HepG2 (cell line): ENCODE results near the gene SLC30A4. TPM values are rescaled to one million over a fixed set of nuclear protein-coding genes. Genes with fewer than 3 reads are reported as not detected.

Experiments used
- GMEB1 ChIP-seq: sonication (generic); formaldehyde crosslinking; IDR thresholded peaks from 2 replicates; pipeline ENCODE4 v1.5.1; 2020; ENCODE audit warnings: missing genetic modification reagents, mild to moderate bottlenecking, borderline replicate concordance
- GZF1 ChIP-seq: sonication (generic); formaldehyde crosslinking; IDR thresholded peaks from 2 replicates; pipeline ENCODE4 v1.5.1; 2020; ENCODE audit warnings: mild to moderate bottlenecking, missing genetic modification reagents
- MTA1 ChIP-seq: sonication (generic); formaldehyde crosslinking; IDR thresholded peaks from 2 replicates; pipeline ENCODE4 v1.4.0; 2020; ENCODE audit warnings: missing genetic modification reagents, mild to moderate bottlenecking, borderline replicate concordance
- MYPOP ChIP-seq: sonication (generic); formaldehyde crosslinking; IDR thresholded peaks from 2 replicates; pipeline ENCODE4 v1.8.1; 2023; ENCODE audit warnings: mild to moderate bottlenecking, moderate library complexity, missing genetic modification reagents
- SRY ChIP-seq: sonication (generic); formaldehyde crosslinking; IDR thresholded peaks from 2 replicates; pipeline ENCODE4 v1.8.0; 2022; ENCODE audit warnings: mild to moderate bottlenecking, missing genetic modification reagents
- THAP8 ChIP-seq: sonication (generic); formaldehyde crosslinking; IDR thresholded peaks from 2 replicates; pipeline ENCODE4 v1.5.1; 2020; ENCODE audit warnings: missing genetic modification reagents, mild to moderate bottlenecking, borderline replicate concordance
- TMF1 ChIP-seq: sonication (generic); formaldehyde crosslinking; IDR thresholded peaks from 2 replicates; pipeline ENCODE4 v1.8.1; 2022; ENCODE audit warnings: low read depth, missing genetic modification reagents
- ZMYM2 ChIP-seq: sonication (generic); formaldehyde crosslinking; IDR thresholded peaks from 2 replicates; pipeline ENCODE4 v1.8.0; 2022; ENCODE audit warnings: mild to moderate bottlenecking, missing genetic modification reagents
- ZNF18 ChIP-seq: sonication (generic); formaldehyde crosslinking; IDR thresholded peaks from 2 replicates; pipeline ENCODE4 v1.8.0; 2022; ENCODE audit warnings: mild to moderate bottlenecking, missing genetic modification reagents; ENCODE audit not compliant: insufficient replicate concordance
- ZNF20 ChIP-seq: sonication (generic); formaldehyde crosslinking; IDR thresholded peaks from 2 replicates; pipeline ENCODE4 v1.4.0; 2020; ENCODE audit warnings: mild to moderate bottlenecking, moderate library complexity, missing genetic modification reagents
- ZNF280B ChIP-seq: sonication (generic); formaldehyde crosslinking; IDR thresholded peaks from 2 replicates; pipeline ENCODE4 v1.5.0; 2020; ENCODE audit warnings: missing genetic modification reagents, mild to moderate bottlenecking, borderline replicate concordance
- ZNF550 ChIP-seq: sonication (generic); formaldehyde crosslinking; IDR thresholded peaks from 2 replicates; pipeline ENCODE4 v1.4.0; 2020; ENCODE audit warnings: mild to moderate bottlenecking, missing genetic modification reagents, borderline replicate concordance
- ZNF563 ChIP-seq: sonication (generic); formaldehyde crosslinking; IDR thresholded peaks from 2 replicates; pipeline ENCODE4 v1.8.0; 2022; ENCODE audit warnings: mild to moderate bottlenecking, moderate library complexity, missing genetic modification reagents
- ZNF674 ChIP-seq: sonication (generic); formaldehyde crosslinking; IDR thresholded peaks from 2 replicates; pipeline ENCODE4 v1.5.0; 2020; ENCODE audit warnings: low read depth, mild to moderate bottlenecking, missing genetic modification reagents
- ZNF687 ChIP-seq: sonication (generic); formaldehyde crosslinking; IDR thresholded peaks from 2 replicates; pipeline ENCODE4 v1.5.1; 2020; ENCODE audit warnings: mild to moderate bottlenecking, missing genetic modification reagents, moderate library complexity
- ZNF816 ChIP-seq: sonication (generic); formaldehyde crosslinking; IDR thresholded peaks from 2 replicates; pipeline ENCODE4 v1.8.0; 2022; ENCODE audit warnings: missing genetic modification reagents, mild to moderate bottlenecking, borderline replicate concordance
- polyA plus RNA-seq, 8 experiments: library from polyadenylated mRNA; depleted of rRNA in 3 of 8; stranded (reverse) in 7 of 8; unstranded in 1 of 8; fragments of >200 nt; fragmentation: Illumina TruSeq in 4 of 8; extraction: Trizol in 4 of 8; gene quantifications; 2 replicates each; pipeline versions ENCODE4 v1.2.1 to v1.2.3, GENCODE V29; 2011 to 2016; ENCODE audit warnings: low read depth in 4 of 8, missing spikeins in 1 of 8, mixed read lengths in 1 of 8; ENCODE audit not compliant: insufficient read depth in 1 of 8
- total RNA-seq, 5 experiments: library from RNA; depleted of rRNA; stranded (reverse); fragments of >200 nt; fragmentation: Illumina TruSeq; extraction: Trizol; gene quantifications; 2 replicates each; pipeline ENCODE4 v1.2.3, GENCODE V29; 2016; ENCODE audit warnings: low read depth in 1 of 5

The SLC30A4 gene
- total and polyA plus RNA-seq, 2 of the 13 experiments (the other 11 are each of a cell fraction or from before 2014, with no cell fraction given): 0.01 to 0.04 TPM

GRCh38 chr15:45429941-45430792, 92.4 kb downstream of the SLC30A4 start (continued):
- 0 out of 2 replicates have a peak, but pooled peaks have one; percentile 45 for TF ChIP-seq MYPOP (CRISPR knock-in tag)
- no peak for TF ChIP-seq THAP8
- TF ChIP-seq TMF1 (CRISPR knock-in tag): no peak
- TF ChIP-seq ZNF280B (CRISPR knock-in tag): peak; percentile 78; the same call in 1 of the 2 replicates
- TF ChIP-seq ZNF816 (CRISPR knock-in tag): 0 out of 2 replicates have a peak, but pooled peaks have one; percentile 40
- no peak for TF ChIP-seq ZMYM2 (CRISPR knock-in tag)
- peak; percentile 62 for TF ChIP-seq ZNF18 (CRISPR knock-in tag)
- TF ChIP-seq ZNF687: peak; percentile 82
- 0 out of 2 replicates have a peak, but pooled peaks have one; percentile 33 for TF ChIP-seq ZNF563 (CRISPR knock-in tag)
- no peak for TF ChIP-seq GMEB1 (CRISPR knock-in tag)
- TF ChIP-seq ZNF674 (CRISPR knock-in tag): 0 out of 2 replicates have a peak, but pooled peaks have one; percentile 36
- TF ChIP-seq ZNF20 (CRISPR knock-in tag): no peak
- no peak for TF ChIP-seq SRY (CRISPR knock-in tag)
- TF ChIP-seq GZF1: no peak
- TF ChIP-seq ZNF550 (CRISPR knock-in tag): no peak
- peak; percentile 62; the same call in 1 of the 2 replicates for TF ChIP-seq MTA1 (CRISPR knock-in tag)
